Body of pancreas (tissue), 4 donors: ENCODE results near the gene CHST1.

Source experiments
- CTCF ChIP-seq, 7 experiments: fragments of 450-650 bp in 4 of 7; fragments of 200-600 bp in 3 of 7; sonication (generic) in 3 of 7; IDR thresholded peaks; one replicate each; pipeline ENCODE4 v1.5.1; 2016 to 2019; ENCODE audit warnings: antibody characterized with exemption in 7 of 7
- POLR2A ChIP-seq, 3 donors: fragments of 450-650 bp; IDR thresholded peaks; one replicate each; pipeline ENCODE4 v1.6.1; 2016; ENCODE audit warnings: antibody characterized with exemption in 3 of 3, mild to moderate bottlenecking in 2 of 3

GRCh38 chr11:45704635-45705034 is 39.2 kb upstream of the CHST1 start:
- TF ChIP-seq CTCF (IDR thresholded peaks at IDR 0.05), result no peak
- TF ChIP-seq POLR2A (IDR thresholded peaks at IDR 0.05), result no peak
